Measurements from ENCODE around the gene EXOC3L1. TPM values are rescaled to one million over a fixed set of nuclear protein-coding genes. Genes with fewer than 3 reads are reported as not detected.

EXOC3L1 gene
- total and polyA plus RNA-seq, 2 of the 13 experiments (the other 11 are each of a cell fraction or from before 2014, with no cell fraction given), result 0.12 TPM; not detected in 1

DNA sequence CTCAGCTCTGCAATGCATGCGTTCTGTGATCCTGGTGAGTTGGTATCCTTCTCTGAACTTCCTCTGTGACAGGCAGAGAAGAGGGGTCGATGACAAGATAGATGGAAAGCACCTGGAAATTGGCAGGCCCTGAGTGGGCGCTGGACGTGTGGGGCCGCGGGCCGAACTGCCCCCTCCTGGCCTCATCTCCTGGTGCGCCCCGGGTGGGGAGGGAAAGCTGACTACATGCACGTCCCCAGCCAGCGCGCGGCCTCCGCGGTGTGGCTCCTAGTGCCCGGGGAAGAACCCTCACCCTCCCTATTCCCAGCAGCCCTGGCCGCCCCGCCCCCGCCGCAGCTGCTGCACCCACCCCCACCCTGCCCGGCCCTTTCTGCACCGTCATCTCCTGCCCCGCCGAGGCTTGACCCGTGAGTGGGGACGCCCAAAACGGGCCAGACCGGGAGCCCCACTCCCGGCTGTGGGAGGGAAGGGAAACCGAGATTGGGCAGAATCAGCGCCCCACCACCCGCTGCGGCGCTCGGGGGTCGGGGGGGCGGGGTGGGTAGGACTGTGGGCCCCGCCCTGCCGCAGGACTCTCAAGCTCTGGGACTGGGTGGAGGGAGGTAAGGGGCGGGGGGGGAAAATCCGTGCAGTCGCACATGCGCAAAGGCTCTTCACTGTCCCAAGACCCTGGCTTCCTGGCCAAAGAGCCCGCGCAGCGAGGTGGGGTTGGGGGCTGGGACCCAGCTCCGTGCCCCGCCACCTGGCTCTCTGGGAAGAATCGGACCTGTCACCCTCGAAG lies 19.6 kb downstream of the EXOC3L1 start, which contains the start of gene NOL3 (continued):
- TF ChIP-seq, protein P1, sequence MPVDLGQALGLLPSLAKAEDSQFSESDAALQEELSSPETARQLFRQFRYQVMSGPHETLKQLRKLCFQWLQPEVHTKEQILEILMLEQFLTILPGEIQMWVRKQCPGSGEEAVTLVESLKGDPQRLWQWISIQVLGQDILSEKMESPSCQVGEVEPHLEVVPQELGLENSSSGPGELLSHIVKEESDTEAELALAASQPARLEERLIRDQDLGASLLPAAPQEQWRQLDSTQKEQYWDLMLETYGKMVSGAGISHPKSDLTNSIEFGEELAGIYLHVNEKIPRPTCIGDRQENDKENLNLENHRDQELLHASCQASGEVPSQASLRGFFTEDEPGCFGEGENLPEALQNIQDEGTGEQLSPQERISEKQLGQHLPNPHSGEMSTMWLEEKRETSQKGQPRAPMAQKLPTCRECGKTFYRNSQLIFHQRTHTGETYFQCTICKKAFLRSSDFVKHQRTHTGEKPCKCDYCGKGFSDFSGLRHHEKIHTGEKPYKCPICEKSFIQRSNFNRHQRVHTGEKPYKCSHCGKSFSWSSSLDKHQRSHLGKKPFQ (CRISPR knock-in tag; IDR thresholded peaks at IDR 0.05; ENCODE audit: insufficient replicate concordance), result no peak
- TF ChIP-seq SP4 (CRISPR knock-in tag; IDR thresholded peaks at IDR 0.05) (peak; percentile 74), ZBTB21 (CRISPR knock-in tag; IDR thresholded peaks at IDR 0.05) (no peak), JUNB (CRISPR knock-in tag; IDR thresholded peaks at IDR 0.05; ENCODE audit: borderline replicate concordance) (no peak), KMT2B (CRISPR knock-in tag; IDR thresholded peaks at IDR 0.05) (peak; percentile 59; the same call in 1 of the 2 replicates), ZNF260 (CRISPR knock-in tag; IDR thresholded peaks at IDR 0.05; ENCODE audit: borderline replicate concordance, low read depth) (no peak), THAP11 (CRISPR knock-in tag; IDR thresholded peaks at IDR 0.05) (peak; percentile 8; the same call in 1 of the 2 replicates)
- TF ChIP-seq, protein P2, sequence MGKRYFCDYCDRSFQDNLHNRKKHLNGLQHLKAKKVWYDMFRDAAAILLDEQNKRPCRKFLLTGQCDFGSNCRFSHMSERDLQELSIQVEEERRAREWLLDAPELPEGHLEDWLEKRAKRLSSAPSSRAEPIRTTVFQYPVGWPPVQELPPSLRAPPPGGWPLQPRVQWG (CRISPR knock-in tag; IDR thresholded peaks at IDR 0.05; ENCODE audit: borderline replicate concordance, low read depth), result no peak
- TF ChIP-seq, protein P3, sequence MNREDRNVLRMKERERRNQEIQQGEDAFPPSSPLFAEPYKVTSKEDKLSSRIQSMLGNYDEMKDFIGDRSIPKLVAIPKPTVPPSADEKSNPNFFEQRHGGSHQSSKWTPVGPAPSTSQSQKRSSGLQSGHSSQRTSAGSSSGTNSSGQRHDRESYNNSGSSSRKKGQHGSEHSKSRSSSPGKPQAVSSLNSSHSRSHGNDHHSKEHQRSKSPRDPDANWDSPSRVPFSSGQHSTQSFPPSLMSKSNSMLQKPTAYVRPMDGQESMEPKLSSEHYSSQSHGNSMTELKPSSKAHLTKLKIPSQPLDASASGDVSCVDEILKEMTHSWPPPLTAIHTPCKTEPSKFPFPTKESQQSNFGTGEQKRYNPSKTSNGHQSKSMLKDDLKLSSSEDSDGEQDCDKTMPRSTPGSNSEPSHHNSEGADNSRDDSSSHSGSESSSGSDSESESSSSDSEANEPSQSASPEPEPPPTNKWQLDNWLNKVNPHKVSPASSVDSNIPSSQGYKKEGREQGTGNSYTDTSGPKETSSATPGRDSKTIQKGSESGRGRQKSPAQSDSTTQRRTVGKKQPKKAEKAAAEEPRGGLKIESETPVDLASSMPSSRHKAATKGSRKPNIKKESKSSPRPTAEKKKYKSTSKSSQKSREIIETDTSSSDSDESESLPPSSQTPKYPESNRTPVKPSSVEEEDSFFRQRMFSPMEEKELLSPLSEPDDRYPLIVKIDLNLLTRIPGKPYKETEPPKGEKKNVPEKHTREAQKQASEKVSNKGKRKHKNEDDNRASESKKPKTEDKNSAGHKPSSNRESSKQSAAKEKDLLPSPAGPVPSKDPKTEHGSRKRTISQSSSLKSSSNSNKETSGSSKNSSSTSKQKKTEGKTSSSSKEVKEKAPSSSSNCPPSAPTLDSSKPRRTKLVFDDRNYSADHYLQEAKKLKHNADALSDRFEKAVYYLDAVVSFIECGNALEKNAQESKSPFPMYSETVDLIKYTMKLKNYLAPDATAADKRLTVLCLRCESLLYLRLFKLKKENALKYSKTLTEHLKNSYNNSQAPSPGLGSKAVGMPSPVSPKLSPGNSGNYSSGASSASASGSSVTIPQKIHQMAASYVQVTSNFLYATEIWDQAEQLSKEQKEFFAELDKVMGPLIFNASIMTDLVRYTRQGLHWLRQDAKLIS (CRISPR knock-in tag; IDR thresholded peaks at IDR 0.05), result no peak
- TF ChIP-seq, protein P4, sequence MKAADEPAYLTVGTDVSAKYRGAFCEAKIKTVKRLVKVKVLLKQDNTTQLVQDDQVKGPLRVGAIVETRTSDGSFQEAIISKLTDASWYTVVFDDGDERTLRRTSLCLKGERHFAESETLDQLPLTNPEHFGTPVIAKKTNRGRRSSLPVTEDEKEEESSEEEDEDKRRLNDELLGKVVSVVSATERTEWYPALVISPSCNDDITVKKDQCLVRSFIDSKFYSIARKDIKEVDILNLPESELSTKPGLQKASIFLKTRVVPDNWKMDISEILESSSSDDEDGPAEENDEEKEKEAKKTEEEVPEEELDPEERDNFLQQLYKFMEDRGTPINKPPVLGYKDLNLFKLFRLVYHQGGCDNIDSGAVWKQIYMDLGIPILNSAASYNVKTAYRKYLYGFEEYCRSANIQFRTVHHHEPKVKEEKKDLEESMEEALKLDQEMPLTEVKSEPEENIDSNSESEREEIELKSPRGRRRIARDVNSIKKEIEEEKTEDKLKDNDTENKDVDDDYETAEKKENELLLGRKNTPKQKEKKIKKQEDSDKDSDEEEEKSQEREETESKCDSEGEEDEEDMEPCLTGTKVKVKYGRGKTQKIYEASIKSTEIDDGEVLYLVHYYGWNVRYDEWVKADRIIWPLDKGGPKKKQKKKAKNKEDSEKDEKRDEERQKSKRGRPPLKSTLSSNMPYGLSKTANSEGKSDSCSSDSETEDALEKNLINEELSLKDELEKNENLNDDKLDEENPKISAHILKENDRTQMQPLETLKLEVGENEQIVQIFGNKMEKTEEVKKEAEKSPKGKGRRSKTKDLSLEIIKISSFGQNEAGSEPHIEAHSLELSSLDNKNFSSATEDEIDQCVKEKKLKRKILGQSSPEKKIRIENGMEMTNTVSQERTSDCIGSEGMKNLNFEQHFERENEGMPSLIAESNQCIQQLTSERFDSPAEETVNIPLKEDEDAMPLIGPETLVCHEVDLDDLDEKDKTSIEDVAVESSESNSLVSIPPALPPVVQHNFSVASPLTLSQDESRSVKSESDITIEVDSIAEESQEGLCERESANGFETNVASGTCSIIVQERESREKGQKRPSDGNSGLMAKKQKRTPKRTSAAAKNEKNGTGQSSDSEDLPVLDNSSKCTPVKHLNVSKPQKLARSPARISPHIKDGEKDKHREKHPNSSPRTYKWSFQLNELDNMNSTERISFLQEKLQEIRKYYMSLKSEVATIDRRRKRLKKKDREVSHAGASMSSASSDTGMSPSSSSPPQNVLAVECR (CRISPR knock-in tag; IDR thresholded peaks at IDR 0.05; ENCODE audit: borderline replicate concordance), result peak; percentile 44; the same call in 1 of the 2 replicates
- TF ChIP-seq, protein P5, sequence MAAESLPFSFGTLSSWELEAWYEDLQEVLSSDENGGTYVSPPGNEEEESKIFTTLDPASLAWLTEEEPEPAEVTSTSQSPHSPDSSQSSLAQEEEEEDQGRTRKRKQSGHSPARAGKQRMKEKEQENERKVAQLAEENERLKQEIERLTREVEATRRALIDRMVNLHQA (CRISPR knock-in tag; IDR thresholded peaks at IDR 0.05), result no peak

Data from HepG2 (cell line).